Parathyroid adenoma (tissue), 2 donors: ENCODE data around the gene UQCC3.
A peak's percentile ranks its signal among the peaks of the same experiment; 100 is the strongest.

Experiments
- H2AFZ ChIP-seq: fragments of 300-600 bp; sonication (generic); one replicate; pipeline ENCODE4 v1.7.0; 2017; ENCODE audit warnings: antibody characterized with exemption, mild to moderate bottlenecking
- H3K27ac ChIP-seq: fragments of 300-600 bp; sonication (generic); one replicate; pipeline ENCODE4 v1.7.0; 2017
- H3K27me3 ChIP-seq: fragments of 300-600 bp; sonication (generic); one replicate; pipeline ENCODE4 v1.7.0; 2017; ENCODE audit warnings: low read length; ENCODE audit not compliant: control insufficient read depth, insufficient read depth
- H3K36me3 ChIP-seq: fragments of 300-600 bp; sonication (generic); one replicate; pipeline ENCODE4 v1.7.0; 2017; ENCODE audit warnings: low read length; ENCODE audit not compliant: control insufficient read depth, insufficient read depth
- H3K4me1 ChIP-seq: fragments of 300-600 bp; sonication (generic); one replicate; pipeline ENCODE4 v1.7.0; 2017; ENCODE audit warnings: control low read depth
- H3K4me2 ChIP-seq: fragments of 300-600 bp; sonication (generic); one replicate; pipeline ENCODE4 v1.7.0; 2017; ENCODE audit warnings: low read length
- H3K4me3 ChIP-seq: fragments of 300-600 bp; sonication (generic); one replicate; pipeline ENCODE4 v1.7.0; 2017; ENCODE audit warnings: low read depth, low read length
- H3K79me2 ChIP-seq: fragments of 300-600 bp; sonication (generic); one replicate; pipeline ENCODE4 v1.7.0; 2017; ENCODE audit warnings: control low read depth
- H3K9ac ChIP-seq: fragments of 300-600 bp; sonication (generic); one replicate; pipeline ENCODE4 v1.7.0; 2017; ENCODE audit warnings: mild to moderate bottlenecking
- H3K9me3 ChIP-seq: fragments of 300-600 bp; sonication (generic); one replicate; pipeline ENCODE4 v1.7.0; 2017; ENCODE audit warnings: low read length; ENCODE audit not compliant: control insufficient read depth
- TF ChIP-seq, protein P1 (sequence below): fragments of 300-600 bp; sonication (generic); IDR thresholded peaks from one replicate; pipeline ENCODE4 v1.7.0; 2017; ENCODE audit warnings: antibody characterized with exemption, mild to moderate bottlenecking
- donor health status: primary hyperparathyroidism.

Gene UQCC3

DNA sequence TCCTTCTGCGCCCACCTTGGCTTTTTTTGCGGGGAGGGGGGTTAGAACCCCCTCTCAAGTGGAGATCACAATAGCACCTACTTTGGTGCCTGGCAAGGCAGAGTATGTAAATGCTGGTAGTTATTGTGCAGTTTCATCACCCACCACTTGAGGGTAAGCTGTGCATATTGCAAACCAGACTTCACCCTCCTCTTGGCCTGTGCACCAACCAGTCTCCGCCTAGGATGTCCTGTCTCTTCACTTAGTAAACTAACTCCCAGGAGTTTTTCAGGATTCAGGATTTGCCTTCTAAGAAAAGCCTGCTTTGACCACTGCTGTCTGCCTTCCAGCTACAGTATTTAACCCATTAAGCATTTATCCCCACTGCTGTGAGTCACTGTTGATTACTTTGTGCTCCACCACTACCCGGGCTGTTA is 9.4 kb downstream of the UQCC3 start:
- no peaks in the 10 kb centered on the region for H3K9me3 ChIP-seq
- H3K27me3 ChIP-seq = no peaks in the 10 kb centered on the region
- H3K79me2 ChIP-seq = no peaks in the 10 kb centered on the region
- H3K4me2 ChIP-seq = no peak overlapping the region
- H3K36me3 ChIP-seq = no peaks in the 10 kb centered on the region
- TF ChIP-seq, protein P1, sequence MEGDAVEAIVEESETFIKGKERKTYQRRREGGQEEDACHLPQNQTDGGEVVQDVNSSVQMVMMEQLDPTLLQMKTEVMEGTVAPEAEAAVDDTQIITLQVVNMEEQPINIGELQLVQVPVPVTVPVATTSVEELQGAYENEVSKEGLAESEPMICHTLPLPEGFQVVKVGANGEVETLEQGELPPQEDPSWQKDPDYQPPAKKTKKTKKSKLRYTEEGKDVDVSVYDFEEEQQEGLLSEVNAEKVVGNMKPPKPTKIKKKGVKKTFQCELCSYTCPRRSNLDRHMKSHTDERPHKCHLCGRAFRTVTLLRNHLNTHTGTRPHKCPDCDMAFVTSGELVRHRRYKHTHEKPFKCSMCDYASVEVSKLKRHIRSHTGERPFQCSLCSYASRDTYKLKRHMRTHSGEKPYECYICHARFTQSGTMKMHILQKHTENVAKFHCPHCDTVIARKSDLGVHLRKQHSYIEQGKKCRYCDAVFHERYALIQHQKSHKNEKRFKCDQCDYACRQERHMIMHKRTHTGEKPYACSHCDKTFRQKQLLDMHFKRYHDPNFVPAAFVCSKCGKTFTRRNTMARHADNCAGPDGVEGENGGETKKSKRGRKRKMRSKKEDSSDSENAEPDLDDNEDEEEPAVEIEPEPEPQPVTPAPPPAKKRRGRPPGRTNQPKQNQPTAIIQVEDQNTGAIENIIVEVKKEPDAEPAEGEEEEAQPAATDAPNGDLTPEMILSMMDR = peak; percentile 32
- no peak overlapping the region for H3K27ac ChIP-seq
- H2AFZ ChIP-seq = peak overlapping the region; percentile 69
- H3K9ac ChIP-seq = no peak overlapping the region
- peaks cover 3% of the 10 kb centered on the region for H3K4me1 ChIP-seq
- H3K4me3 ChIP-seq = no peak overlapping the region

DNA sequence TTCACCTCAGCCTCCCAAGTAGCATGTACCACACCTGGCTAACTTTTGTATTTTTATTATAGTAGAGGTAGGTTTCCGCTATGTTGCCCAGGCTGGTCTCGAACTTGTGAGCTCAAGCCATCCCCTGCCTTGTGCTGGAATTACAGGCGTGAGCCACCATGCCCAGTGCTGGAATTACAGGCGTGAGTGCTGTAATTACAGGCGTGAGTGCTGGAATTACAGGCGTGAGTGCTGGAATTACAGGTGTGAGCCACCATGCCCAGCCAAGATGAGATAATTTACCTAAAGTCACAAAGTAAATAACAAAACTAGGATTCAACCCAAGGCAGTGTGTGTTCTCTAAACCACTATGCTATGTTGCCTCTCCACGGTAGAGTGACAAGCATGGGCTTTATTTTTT is 11.0 kb downstream of the UQCC3 start:
- no peaks in the 10 kb centered on the region for H3K79me2 ChIP-seq
- H3K4me2 ChIP-seq = no peak overlapping the region
- H3K9me3 ChIP-seq = no peaks in the 10 kb centered on the region
- TF ChIP-seq, protein P1 = no peak
- no peaks in the 10 kb centered on the region for H3K36me3 ChIP-seq
- H3K27me3 ChIP-seq = no peaks in the 10 kb centered on the region
- H3K4me3 ChIP-seq = no peak overlapping the region
- H2AFZ ChIP-seq = no peak overlapping the region
- H3K27ac ChIP-seq = no peak overlapping the region
- H3K4me1 ChIP-seq = no peaks in the 10 kb centered on the region
- H3K9ac ChIP-seq = no peak overlapping the region

DNA sequence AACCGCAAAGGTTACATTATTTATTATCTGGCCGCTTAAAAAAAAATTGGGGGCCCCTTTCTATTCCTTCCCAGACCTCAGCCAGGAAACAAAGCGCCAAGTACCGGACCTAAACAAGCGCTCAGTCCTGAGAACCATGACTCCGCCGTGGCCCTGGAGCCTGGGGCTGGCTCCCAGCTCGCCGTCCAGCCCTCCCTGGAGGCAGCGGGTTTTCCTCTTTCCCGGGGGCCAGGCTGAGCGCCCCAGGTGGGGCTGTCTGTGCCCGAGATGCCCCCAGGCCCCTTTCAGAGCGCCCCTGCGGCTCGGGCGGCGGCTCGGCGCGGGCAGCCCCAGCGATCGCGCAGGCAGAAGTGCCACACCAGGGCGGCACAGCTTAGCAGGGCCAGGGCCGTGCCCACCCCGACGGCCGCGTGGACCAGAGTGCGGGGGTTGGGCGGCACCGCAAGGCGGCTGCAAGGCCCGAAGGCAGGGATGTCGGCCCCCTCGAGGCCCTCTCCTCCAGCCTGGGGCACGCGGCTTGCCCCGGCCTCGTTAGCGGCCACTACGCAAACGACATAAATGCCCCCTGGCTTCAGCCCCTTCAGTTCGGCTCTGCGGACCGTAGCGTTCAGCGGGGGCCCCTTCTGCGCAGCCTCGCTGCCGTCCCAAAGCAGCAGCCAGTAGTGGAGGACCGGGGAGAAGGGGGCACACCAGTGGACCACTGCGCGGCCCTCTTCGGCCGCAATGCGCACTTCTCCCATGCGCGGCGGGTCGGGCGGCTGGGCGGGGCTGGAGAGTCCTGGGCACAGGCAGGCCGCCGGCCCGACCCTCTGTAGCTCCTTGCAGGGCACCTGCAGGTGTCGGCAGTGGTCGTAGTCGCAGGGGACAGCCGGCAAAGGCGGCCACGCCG is 16.3 kb downstream of the UQCC3 start:
- Histone ChIP-seq H3K9me3 (no peaks in the 10 kb centered on the region), H2AFZ (no peak overlapping the region), H3K36me3 (no peaks in the 10 kb centered on the region), H3K4me2 (no peak overlapping the region), H3K9ac (no peak overlapping the region), H3K4me1 (no peaks in the 10 kb centered on the region), H3K27me3 (no peaks in the 10 kb centered on the region), H3K4me3 (no peak overlapping the region), H3K79me2 (no peaks in the 10 kb centered on the region), H3K27ac (no peak overlapping the region)
- TF ChIP-seq, protein P1 = no peak

DNA sequence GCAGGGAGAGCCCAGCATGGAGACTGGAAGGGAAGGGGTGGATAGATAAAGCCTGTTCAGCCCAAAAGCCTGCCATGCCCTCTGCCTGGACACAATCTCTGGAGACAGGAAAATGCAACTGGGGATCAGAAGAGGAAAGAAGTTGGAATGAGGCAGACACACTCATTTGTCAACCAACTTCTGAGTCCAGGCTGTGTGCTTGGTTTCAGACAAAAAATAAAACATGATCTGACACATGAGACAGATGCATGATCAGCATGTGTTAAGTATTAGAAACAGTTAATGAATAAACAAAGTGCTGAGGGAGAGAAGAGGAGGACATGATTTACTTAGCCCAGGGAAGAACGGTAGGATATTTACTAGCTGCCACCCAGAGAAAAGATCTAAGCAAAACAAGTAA is 17.0 kb downstream of the UQCC3 start:
- Histone ChIP-seq H3K27me3 (no peaks in the 10 kb centered on the region), H3K9me3 (no peaks in the 10 kb centered on the region), H3K36me3 (no peaks in the 10 kb centered on the region), H3K79me2 (no peaks in the 10 kb centered on the region), H3K4me3 (no peak overlapping the region), H3K9ac (no peak overlapping the region), H3K4me1 (no peaks in the 10 kb centered on the region), H3K4me2 (no peak overlapping the region), H3K27ac (no peak overlapping the region), H2AFZ (no peak overlapping the region)
- TF ChIP-seq, protein P1 = no peak
